Psoas muscle (tissue), 8 donors: Measurements from ENCODE around the gene TPMT. TPM values are rescaled to one million over a fixed set of nuclear protein-coding genes. Genes with fewer than 3 reads are reported as not detected.

Experiments used
- ATAC-seq, 4 donors: fragments of 200-7000 bp; cut with Tn5 transposase; one replicate each; pipeline ENCODE4 v1.9.1; 2020; ENCODE audit warnings: moderate library complexity in 3 of 4, mild to moderate bottlenecking in 2 of 4
- DNase-seq, 2 donors: peaks; one replicate each; pipeline ENCODE4 v3.0.0-alpha.2; 2020
- H3K27ac ChIP-seq: fragments of 200-600 bp; one replicate; pipeline ENCODE4 v1.8.0; 2022
- H3K27me3 ChIP-seq, 3 donors: fragments of 200-600 bp in 1 of 3; one replicate each; pipeline versions ENCODE4 v1.6.1 to v1.8.0; 2013 to 2022; ENCODE audit warnings: low read length in 2 of 3, mild to moderate bottlenecking in 2 of 3, moderate library complexity in 1 of 3; ENCODE audit not compliant: insufficient read depth in 3 of 3
- H3K36me3 ChIP-seq, 2 donors: fragments of 200-600 bp in 1 of 2; one replicate each; pipeline versions ENCODE4 v1.6.1 to v1.8.0; 2013 to 2022; ENCODE audit warnings: low read depth in 1 of 2, mild to moderate bottlenecking in 1 of 2, moderate library complexity in 1 of 2; ENCODE audit not compliant: insufficient read depth in 1 of 2
- H3K4me1 ChIP-seq: fragments of 200-600 bp; one replicate; pipeline ENCODE4 v1.8.0; 2022
- H3K4me3 ChIP-seq: fragments of 200-600 bp; one replicate; pipeline ENCODE4 v1.8.0; 2022; ENCODE audit warnings: mild to moderate bottlenecking
- H3K9me3 ChIP-seq: fragments of 200-600 bp; one replicate; pipeline ENCODE4 v1.8.0; 2022
- CTCF ChIP-seq: fragments of 200-600 bp; IDR thresholded peaks from one replicate; pipeline ENCODE4 v1.8.0; 2022; ENCODE audit warnings: antibody characterized with exemption
- WGBS, 3 donors: extraction: QIAGEN DNeasy Blood & Tissue Kit; methylation state at CpG; one replicate each; pipeline versions ENCODE4 v1.1.6 to v1.1.7; 2013; 5-methylcytosine and 5-hydroxymethylcytosine counted together
- intact Hi-C, 2 donors: fragments of 100-400 bp; cut with DNase I; formaldehyde crosslinking; loops; one replicate each; pipeline versions ENCODE4 v1.11.0 to v1.14.2; 2022
- polyA plus RNA-seq, 3 donors: library from polyadenylated mRNA; stranded (reverse); fragments of 200-250 nt; gene quantifications; one replicate each; pipeline ENCODE4 v1.2.3, GENCODE V29; 2013
- total RNA-seq, 4 donors: library from RNA; stranded (reverse); fragmentation: NEBNext Ultra II Directional in 2 of 4; extraction: Animal tissue kit (Norgen Biotek cat#: 25700) in 2 of 4; gene quantifications; one replicate each; pipeline versions ENCODE4 v1.2.1 to v1.2.4, GENCODE V29; 2021 to 2023
- donor health status: healthy with polysubstance abuse.
- donor health status: DM: no; HTN: no; CAD: no; lungs with moderate emphysema.
- donor health status: Bipolar disorder and iron deficiency.
- donor health status: healthy.
- donor health status: DM: yes; HTN: yes; CAD: no.
- donor health status: DM: no; HTN: no; CAD: no.
- donor health status: DM: no; HTN: no; CAD: no.
- donor health status: DM: yes; HTN: yes; CAD: no.

Gene TPMT
- total and polyA plus RNA-seq, 7 donors = 7.9 to 19.3 (median 9.7) TPM

GRCh38 chr6:18171871-18172270 lies 17.0 kb upstream of the TPMT start:
- TF ChIP-seq CTCF = no peak

DNA sequence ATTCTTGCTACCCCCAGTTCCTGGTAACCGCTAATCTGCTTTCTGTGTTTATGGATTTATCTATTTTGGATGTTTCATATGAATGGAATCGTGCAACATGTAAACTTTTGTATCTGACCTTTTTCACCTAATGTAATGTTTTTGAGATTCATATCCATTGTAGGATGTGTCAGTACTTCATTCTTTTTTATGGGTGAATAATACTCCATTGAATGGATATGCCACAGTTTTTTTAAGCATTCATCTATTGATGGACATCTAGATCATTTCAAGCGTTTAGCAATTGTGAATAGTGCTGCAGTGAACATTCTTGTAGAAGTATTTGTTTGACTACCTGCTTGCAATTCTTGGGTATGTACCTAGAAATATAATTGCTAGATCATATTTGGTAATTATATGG lies 13.4 kb upstream of the TPMT start:
- no peak for TF ChIP-seq CTCF
- intact Hi-C loops = no loop called here
- H3K27ac ChIP-seq = no peak overlapping the region
- peaks cover 11 to 91% of the 10 kb centered on the region in 2 donors for H3K36me3 ChIP-seq
- no peak overlapping the region for H3K4me3 ChIP-seq
- H3K9me3 ChIP-seq = no peaks in the 10 kb centered on the region
- WGBS, 3 donors = 98 to 99% (median 99%) methylated on average over 3 of the region's 3 CpGs
- no peak for DNase-seq
- ATAC-seq = no peak
- H3K27me3 ChIP-seq = no peaks in the 10 kb centered on the region
- H3K4me1 ChIP-seq = no peaks in the 10 kb centered on the region

More at GRCh38 chr6:18171871-18172270, 17.0 kb upstream of the TPMT start:
- H3K4me1 ChIP-seq = no peaks in the 10 kb centered on the region
- H3K9me3 ChIP-seq = no peaks in the 10 kb centered on the region
- ATAC-seq (no peak), DNase-seq (no peak)
- H3K4me3 ChIP-seq = no peak overlapping the region
- H3K36me3 ChIP-seq = peaks cover 11 to 76% of the 10 kb centered on the region in 2 donors
- no peak overlapping the region for H3K27ac ChIP-seq
- no peaks in the 10 kb centered on the region for H3K27me3 ChIP-seq
- WGBS, 3 donors = 75 to 84% (median 84%) methylated on average over 7 of the region's 7 CpGs
- intact Hi-C loops = no loop called here

DNA sequence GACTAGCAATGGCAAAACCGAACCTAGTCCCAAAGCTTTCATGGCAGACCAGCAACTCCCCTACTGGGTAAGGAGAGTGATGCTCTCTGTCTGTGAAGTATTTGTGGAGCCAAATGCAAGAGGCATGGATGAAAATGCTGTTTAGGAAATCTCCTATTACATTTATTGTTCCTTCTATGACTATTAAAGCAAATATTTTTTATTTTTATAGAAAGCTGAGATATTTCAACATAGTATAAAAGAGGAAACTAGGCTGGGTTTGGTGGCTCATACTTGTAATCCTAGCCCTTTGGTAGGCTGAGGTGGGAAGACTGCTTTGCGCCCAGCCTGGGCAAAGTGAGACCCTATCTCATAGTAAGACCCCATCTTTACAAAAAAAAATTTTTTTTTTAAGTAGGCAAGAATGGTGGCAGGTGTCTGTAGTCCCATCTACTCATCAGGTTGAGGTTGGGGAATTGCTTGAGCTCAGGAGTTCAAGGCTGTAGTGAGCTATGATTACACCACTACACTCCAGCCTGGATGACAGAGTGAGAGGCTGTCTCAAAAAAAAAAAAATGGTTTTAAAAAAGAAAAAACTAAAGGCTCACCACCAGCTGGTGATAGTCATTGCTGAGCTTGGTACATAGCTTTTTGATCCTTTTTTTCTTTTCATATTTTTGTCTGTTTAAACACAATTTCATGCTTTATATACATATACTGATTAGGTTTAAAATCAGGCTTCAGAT lies 11.6 kb upstream of the TPMT start:
- no peaks in the 10 kb centered on the region for H3K4me1 ChIP-seq
- H3K27ac ChIP-seq = no peak overlapping the region
- peaks cover 11 to 93% of the 10 kb centered on the region in 2 donors for H3K36me3 ChIP-seq
- no peaks in the 10 kb centered on the region for H3K9me3 ChIP-seq
- DNase-seq (no peak), ATAC-seq (no peak)
- intact Hi-C loops = no loop called here
- H3K4me3 ChIP-seq = no peak overlapping the region
- TF ChIP-seq CTCF = no peak
- H3K27me3 ChIP-seq = no peaks in the 10 kb centered on the region
- WGBS, 3 donors = 92 to 96% (median 93%) methylated on average over 2 of the region's 2 CpGs

DNA sequence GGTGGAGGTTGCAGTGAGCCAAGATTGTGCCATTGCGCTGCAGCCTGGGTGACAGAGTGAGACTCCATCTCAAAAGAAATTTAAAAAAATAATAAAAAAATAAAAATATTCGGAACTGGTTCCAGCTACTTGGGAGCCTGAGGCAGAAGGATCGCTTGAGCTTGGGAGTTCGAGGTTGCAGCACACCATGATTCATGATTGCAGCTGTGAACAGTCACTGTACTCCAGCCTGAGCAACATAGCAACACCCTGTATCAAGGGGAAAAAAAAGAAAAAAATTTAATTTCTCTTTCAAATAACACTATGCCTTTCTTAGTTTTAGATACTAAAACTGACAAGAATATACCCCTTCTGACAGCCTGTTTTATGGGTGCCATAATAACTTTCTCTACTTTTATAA lies 10.9 kb upstream of the TPMT start:
- Histone ChIP-seq H3K27ac (no peak overlapping the region), H3K27me3 (no peaks in the 10 kb centered on the region), H3K4me3 (no peak overlapping the region), H3K36me3 (peaks cover 12 to 90% of the 10 kb centered on the region in 2 donors), H3K4me1 (peaks cover 6% of the 10 kb centered on the region), H3K9me3 (no peaks in the 10 kb centered on the region)
- DNase-seq (no peak), ATAC-seq (no peak)
- intact Hi-C loops = no loop called here
- 93 to 99% (median 98%) methylated on average over 4 of the region's 4 CpGs for WGBS, 3 donors
- TF ChIP-seq CTCF = no peak

- Histone ChIP-seq H3K9me3 (no peaks in the 10 kb centered on the region), H3K4me1 (peaks cover 6% of the 10 kb centered on the region), H3K36me3 (peaks cover 5 to 72% of the 10 kb centered on the region in 2 donors), H3K27ac (peak overlapping the region; percentile 70), H3K27me3 (no peaks in the 10 kb centered on the region), H3K4me3 (no peak overlapping the region)
- 85 to 87% (median 86%) methylated on average over 2 of the region's 2 CpGs for WGBS, 3 donors
- DNase-seq = no peak
- ATAC-seq = no peak
- intact Hi-C loops = loop anchor here in 1 of 2 donors (5.0 kb wide), 1 partner anchor 60 kb away; no protein-coding TSS in a partner anchor
- TF ChIP-seq CTCF = no peak
These were observed 7.5 kb upstream of the TPMT start for GRCh38 chr6:18162401-18162800.
